ENCODE measurements around the gene HS3ST3B1. TPM values are rescaled to one million over a fixed set of nuclear protein-coding genes. Genes with fewer than 3 reads are reported as not detected.
A peak's percentile ranks its signal among the peaks of the same experiment; 100 is the strongest.

Gene HS3ST3B1
- total RNA-seq, 1 experiment from 2014 or later: 22.3 TPM

DNA sequence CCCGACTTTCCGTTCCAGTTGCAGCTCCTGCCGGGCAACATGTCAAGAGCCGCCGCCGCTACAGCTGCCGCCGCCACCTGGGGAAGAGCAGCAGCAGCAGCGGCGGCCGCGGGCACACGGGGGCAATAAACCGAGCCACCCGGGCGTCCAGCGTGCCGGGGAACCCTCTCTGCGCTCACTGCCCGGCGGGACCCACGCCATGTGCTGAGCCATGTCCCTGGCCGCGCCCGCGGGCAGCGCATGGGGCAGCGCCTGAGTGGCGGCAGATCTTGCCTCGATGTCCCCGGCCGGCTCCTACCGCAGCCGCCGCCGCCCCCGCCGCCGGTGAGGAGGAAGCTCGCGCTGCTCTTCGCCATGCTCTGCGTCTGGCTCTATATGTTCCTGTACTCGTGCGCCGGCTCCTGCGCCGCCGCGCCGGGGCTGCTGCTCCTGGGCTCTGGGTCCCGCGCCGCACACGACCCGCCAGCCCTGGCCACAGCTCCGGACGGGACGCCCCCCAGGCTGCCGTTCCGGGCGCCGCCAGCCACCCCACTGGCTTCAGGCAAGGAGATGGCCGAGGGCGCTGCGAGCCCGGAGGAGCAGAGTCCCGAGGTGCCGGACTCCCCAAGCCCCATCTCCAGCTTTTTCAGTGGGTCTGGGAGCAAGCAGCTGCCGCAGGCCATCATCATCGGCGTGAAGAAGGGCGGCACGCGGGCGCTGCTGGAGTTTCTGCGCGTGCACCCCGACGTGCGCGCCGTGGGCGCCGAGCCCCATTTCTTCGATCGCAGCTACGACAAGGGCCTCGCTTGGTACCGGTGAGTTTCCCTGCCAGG, 604 bp downstream of the HS3ST3B1 start (continued):
- TF ChIP-seq, protein P1, sequence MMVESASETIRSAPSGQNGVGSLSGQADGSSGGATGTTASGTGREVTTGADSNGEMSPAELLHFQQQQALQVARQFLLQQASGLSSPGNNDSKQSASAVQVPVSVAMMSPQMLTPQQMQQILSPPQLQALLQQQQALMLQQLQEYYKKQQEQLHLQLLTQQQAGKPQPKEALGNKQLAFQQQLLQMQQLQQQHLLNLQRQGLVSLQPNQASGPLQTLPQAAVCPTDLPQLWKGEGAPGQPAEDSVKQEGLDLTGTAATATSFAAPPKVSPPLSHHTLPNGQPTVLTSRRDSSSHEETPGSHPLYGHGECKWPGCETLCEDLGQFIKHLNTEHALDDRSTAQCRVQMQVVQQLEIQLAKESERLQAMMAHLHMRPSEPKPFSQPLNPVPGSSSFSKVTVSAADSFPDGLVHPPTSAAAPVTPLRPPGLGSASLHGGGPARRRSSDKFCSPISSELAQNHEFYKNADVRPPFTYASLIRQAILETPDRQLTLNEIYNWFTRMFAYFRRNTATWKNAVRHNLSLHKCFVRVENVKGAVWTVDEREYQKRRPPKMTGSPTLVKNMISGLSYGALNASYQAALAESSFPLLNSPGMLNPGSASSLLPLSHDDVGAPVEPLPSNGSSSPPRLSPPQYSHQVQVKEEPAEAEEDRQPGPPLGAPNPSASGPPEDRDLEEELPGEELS (CRISPR knock-in tag; IDR thresholded peaks at IDR 0.05): 0 out of 2 replicates have a peak, but pooled peaks have one; percentile 2
- TF ChIP-seq CREM (CRISPR knock-in tag; IDR thresholded peaks at IDR 0.05): peak; percentile 40; the same call in 1 of the 2 replicates
- no peak for TF ChIP-seq MXD4 (CRISPR knock-in tag; IDR thresholded peaks at IDR 0.05; ENCODE audit: borderline replicate concordance)
- TF ChIP-seq, protein P2, sequence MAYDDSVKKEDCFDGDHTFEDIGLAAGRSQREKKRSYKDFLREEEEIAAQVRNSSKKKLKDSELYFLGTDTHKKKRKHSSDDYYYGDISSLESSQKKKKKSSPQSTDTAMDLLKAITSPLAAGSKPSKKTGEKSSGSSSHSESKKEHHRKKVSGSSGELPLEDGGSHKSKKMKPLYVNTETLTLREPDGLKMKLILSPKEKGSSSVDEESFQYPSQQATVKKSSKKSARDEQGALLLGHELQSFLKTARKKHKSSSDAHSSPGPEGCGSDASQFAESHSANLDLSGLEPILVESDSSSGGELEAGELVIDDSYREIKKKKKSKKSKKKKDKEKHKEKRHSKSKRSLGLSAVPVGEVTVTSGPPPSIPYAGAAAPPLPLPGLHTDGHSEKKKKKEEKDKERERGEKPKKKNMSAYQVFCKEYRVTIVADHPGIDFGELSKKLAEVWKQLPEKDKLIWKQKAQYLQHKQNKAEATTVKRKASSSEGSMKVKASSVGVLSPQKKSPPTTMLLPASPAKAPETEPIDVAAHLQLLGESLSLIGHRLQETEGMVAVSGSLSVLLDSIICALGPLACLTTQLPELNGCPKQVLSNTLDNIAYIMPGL (CRISPR knock-in tag; IDR thresholded peaks at IDR 0.05): peak; percentile 39; the same call in 1 of the 2 replicates
- TF ChIP-seq, protein P3, sequence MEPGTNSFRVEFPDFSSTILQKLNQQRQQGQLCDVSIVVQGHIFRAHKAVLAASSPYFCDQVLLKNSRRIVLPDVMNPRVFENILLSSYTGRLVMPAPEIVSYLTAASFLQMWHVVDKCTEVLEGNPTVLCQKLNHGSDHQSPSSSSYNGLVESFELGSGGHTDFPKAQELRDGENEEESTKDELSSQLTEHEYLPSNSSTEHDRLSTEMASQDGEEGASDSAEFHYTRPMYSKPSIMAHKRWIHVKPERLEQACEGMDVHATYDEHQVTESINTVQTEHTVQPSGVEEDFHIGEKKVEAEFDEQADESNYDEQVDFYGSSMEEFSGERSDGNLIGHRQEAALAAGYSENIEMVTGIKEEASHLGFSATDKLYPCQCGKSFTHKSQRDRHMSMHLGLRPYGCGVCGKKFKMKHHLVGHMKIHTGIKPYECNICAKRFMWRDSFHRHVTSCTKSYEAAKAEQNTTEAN (CRISPR knock-in tag; IDR thresholded peaks at IDR 0.05): no peak; the same call in 1 of the 2 replicates
- TF ChIP-seq ETV6 (CRISPR knock-in tag; IDR thresholded peaks at IDR 0.05): peak; percentile 60; the same call in 1 of the 2 replicates
- peak; percentile 74; the same call in 1 of the 2 replicates for TF ChIP-seq CBFB (CRISPR knock-in tag; IDR thresholded peaks at IDR 0.05; ENCODE audit: low read depth)
- TF ChIP-seq, protein P4, sequence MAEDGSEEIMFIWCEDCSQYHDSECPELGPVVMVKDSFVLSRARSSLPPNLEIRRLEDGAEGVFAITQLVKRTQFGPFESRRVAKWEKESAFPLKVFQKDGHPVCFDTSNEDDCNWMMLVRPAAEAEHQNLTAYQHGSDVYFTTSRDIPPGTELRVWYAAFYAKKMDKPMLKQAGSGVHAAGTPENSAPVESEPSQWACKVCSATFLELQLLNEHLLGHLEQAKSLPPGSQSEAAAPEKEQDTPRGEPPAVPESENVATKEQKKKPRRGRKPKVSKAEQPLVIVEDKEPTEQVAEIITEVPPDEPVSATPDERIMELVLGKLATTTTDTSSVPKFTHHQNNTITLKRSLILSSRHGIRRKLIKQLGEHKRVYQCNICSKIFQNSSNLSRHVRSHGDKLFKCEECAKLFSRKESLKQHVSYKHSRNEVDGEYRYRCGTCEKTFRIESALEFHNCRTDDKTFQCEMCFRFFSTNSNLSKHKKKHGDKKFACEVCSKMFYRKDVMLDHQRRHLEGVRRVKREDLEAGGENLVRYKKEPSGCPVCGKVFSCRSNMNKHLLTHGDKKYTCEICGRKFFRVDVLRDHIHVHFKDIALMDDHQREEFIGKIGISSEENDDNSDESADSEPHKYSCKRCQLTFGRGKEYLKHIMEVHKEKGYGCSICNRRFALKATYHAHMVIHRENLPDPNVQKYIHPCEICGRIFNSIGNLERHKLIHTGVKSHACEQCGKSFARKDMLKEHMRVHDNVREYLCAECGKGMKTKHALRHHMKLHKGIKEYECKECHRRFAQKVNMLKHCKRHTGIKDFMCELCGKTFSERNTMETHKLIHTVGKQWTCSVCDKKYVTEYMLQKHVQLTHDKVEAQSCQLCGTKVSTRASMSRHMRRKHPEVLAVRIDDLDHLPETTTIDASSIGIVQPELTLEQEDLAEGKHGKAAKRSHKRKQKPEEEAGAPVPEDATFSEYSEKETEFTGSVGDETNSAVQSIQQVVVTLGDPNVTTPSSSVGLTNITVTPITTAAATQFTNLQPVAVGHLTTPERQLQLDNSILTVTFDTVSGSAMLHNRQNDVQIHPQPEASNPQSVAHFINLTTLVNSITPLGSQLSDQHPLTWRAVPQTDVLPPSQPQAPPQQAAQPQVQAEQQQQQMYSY (CRISPR knock-in tag; IDR thresholded peaks at IDR 0.05): 0 out of 2 replicates have a peak, but pooled peaks have one; percentile 8
- peak; percentile 87; the same call in 1 of the 2 replicates for TF ChIP-seq TP53 (CRISPR knock-in tag; IDR thresholded peaks at IDR 0.05)
- TF ChIP-seq, protein P5, sequence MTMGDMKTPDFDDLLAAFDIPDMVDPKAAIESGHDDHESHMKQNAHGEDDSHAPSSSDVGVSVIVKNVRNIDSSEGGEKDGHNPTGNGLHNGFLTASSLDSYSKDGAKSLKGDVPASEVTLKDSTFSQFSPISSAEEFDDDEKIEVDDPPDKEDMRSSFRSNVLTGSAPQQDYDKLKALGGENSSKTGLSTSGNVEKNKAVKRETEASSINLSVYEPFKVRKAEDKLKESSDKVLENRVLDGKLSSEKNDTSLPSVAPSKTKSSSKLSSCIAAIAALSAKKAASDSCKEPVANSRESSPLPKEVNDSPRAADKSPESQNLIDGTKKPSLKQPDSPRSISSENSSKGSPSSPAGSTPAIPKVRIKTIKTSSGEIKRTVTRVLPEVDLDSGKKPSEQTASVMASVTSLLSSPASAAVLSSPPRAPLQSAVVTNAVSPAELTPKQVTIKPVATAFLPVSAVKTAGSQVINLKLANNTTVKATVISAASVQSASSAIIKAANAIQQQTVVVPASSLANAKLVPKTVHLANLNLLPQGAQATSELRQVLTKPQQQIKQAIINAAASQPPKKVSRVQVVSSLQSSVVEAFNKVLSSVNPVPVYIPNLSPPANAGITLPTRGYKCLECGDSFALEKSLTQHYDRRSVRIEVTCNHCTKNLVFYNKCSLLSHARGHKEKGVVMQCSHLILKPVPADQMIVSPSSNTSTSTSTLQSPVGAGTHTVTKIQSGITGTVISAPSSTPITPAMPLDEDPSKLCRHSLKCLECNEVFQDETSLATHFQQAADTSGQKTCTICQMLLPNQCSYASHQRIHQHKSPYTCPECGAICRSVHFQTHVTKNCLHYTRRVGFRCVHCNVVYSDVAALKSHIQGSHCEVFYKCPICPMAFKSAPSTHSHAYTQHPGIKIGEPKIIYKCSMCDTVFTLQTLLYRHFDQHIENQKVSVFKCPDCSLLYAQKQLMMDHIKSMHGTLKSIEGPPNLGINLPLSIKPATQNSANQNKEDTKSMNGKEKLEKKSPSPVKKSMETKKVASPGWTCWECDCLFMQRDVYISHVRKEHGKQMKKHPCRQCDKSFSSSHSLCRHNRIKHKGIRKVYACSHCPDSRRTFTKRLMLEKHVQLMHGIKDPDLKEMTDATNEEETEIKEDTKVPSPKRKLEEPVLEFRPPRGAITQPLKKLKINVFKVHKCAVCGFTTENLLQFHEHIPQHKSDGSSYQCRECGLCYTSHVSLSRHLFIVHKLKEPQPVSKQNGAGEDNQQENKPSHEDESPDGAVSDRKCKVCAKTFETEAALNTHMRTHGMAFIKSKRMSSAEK (CRISPR knock-in tag; IDR thresholded peaks at IDR 0.05; ENCODE audit: borderline replicate concordance): no peak
- peak; percentile 79; the same call in 1 of the 2 replicates for TF ChIP-seq MYBL2 (CRISPR knock-in tag; IDR thresholded peaks at IDR 0.05)
- 0 out of 2 replicates have a peak, but pooled peaks have one; percentile 21 for TF ChIP-seq NFE2L1 (CRISPR knock-in tag; IDR thresholded peaks at IDR 0.05)
- TF ChIP-seq, protein P6, sequence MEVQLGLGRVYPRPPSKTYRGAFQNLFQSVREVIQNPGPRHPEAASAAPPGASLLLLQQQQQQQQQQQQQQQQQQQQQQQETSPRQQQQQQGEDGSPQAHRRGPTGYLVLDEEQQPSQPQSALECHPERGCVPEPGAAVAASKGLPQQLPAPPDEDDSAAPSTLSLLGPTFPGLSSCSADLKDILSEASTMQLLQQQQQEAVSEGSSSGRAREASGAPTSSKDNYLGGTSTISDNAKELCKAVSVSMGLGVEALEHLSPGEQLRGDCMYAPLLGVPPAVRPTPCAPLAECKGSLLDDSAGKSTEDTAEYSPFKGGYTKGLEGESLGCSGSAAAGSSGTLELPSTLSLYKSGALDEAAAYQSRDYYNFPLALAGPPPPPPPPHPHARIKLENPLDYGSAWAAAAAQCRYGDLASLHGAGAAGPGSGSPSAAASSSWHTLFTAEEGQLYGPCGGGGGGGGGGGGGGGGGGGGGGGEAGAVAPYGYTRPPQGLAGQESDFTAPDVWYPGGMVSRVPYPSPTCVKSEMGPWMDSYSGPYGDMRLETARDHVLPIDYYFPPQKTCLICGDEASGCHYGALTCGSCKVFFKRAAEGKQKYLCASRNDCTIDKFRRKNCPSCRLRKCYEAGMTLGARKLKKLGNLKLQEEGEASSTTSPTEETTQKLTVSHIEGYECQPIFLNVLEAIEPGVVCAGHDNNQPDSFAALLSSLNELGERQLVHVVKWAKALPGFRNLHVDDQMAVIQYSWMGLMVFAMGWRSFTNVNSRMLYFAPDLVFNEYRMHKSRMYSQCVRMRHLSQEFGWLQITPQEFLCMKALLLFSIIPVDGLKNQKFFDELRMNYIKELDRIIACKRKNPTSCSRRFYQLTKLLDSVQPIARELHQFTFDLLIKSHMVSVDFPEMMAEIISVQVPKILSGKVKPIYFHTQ (CRISPR knock-in tag; IDR thresholded peaks at IDR 0.05): no peak
- 0 out of 2 replicates have a peak, but pooled peaks have one; percentile 9 for TF ChIP-seq NR2C2 (CRISPR knock-in tag; IDR thresholded peaks at IDR 0.05)
- 0 out of 2 replicates have a peak, but pooled peaks have one; percentile 54 for TF ChIP-seq RELA (CRISPR knock-in tag; IDR thresholded peaks at IDR 0.05; ENCODE audit: borderline replicate concordance)
- TF ChIP-seq EMX1 (CRISPR knock-in tag; IDR thresholded peaks at IDR 0.05): no peak
- TF ChIP-seq ESRRA (CRISPR knock-in tag; IDR thresholded peaks at IDR 0.05; ENCODE audit: borderline replicate concordance): 0 out of 2 replicates have a peak, but pooled peaks have one; percentile 36
- TF ChIP-seq, protein P7, sequence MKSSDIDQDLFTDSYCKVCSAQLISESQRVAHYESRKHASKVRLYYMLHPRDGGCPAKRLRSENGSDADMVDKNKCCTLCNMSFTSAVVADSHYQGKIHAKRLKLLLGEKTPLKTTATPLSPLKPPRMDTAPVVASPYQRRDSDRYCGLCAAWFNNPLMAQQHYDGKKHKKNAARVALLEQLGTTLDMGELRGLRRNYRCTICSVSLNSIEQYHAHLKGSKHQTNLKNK (CRISPR knock-in tag; IDR thresholded peaks at IDR 0.05): no peak
- TF ChIP-seq HMGA2 (CRISPR knock-in tag; IDR thresholded peaks at IDR 0.05): no peak

Data from WTC11 (cell line).